K562 (cell line): ENCODE measurements around the gene DOCK3. TPM values are rescaled to one million over a fixed set of nuclear protein-coding genes. Genes with fewer than 3 reads are reported as not detected.

Experiments used
- CBFB ChIP-seq: sonication (generic); formaldehyde crosslinking; IDR thresholded peaks from 2 replicates; pipeline ENCODE4 v1.4.0; 2020; ENCODE audit warnings: mild to moderate bottlenecking, missing genetic modification reagents
- CHCHD3 ChIP-seq: fragments of 250-450 bp; sonication (Bioruptor Pico); IDR thresholded peaks from 2 replicates; pipeline ENCODE4 v2.1.2; 2022; ENCODE audit warnings: mild to moderate bottlenecking
- JUND ChIP-seq, 2 experiments: IDR thresholded peaks; 2 replicates in 1 of 2; 3 replicates in 1 of 2; pipeline ENCODE4 v1.6.1; 2011; ENCODE audit warnings: borderline replicate concordance in 2 of 2, low read depth in 2 of 2, low read length in 2 of 2, improper control_type of control experiment in 1 of 2, missing biosample characterization in 1 of 2, missing genetic modification characterization in 1 of 2, missing genetic modification reagents in 1 of 2
- KDM5B ChIP-seq: fragments of 200-600 bp; sonication (generic); IDR thresholded peaks from 2 replicates; pipeline ENCODE4 v1.6.1; 2012; ENCODE audit warnings: low read depth, mild to moderate bottlenecking, moderate library complexity, low read length, control low read depth, inconsistent platforms; ENCODE audit not compliant: insufficient replicate concordance
- POLR2B ChIP-seq: fragments of 450-650 bp; IDR thresholded peaks from 2 replicates; pipeline ENCODE4 v1.6.1; 2018; ENCODE audit warnings: low read depth; ENCODE audit not compliant: partially characterized antibody
- XRCC3 ChIP-seq: fragments of 450-650 bp; IDR thresholded peaks from 2 replicates; pipeline ENCODE4 v1.6.1; 2017; ENCODE audit warnings: mild to moderate bottlenecking, moderate library complexity
- ZBTB8A ChIP-seq: fragments of 450-650 bp; IDR thresholded peaks from 2 replicates; pipeline ENCODE4 v1.6.1; 2018; ENCODE audit warnings: mild to moderate bottlenecking, moderate library complexity; ENCODE audit not compliant: partially characterized antibody
- ZNF696 ChIP-seq: fragments of 250-450 bp; sonication (Bioruptor Pico); conservative IDR thresholded peaks from 2 replicates; pipeline ENCODE4 v1.4.0; 2020; ENCODE audit warnings: mild to moderate bottlenecking, moderate library complexity
- ZNF717 ChIP-seq: fragments of 250-450 bp; sonication (Bioruptor Pico); IDR thresholded peaks from 2 replicates; pipeline ENCODE4 v1.5.0; 2021
- ZNF76 ChIP-seq: fragments of 250-450 bp; sonication (Bioruptor Pico); IDR thresholded peaks from 2 replicates; pipeline ENCODE4 v1.4.0; 2020; ENCODE audit warnings: mild to moderate bottlenecking, moderate library complexity, borderline replicate concordance
- polyA plus RNA-seq, 8 experiments: library from polyadenylated mRNA; depleted of rRNA in 4 of 8; stranded (reverse) in 5 of 8; unstranded in 3 of 8; fragments of >200 nt; fragmentation: Nextera tagmentation in 2 of 8; fragmentation: Illumina TruSeq in 1 of 8; extraction: Ambion mirVana in 2 of 8; extraction: Trizol in 1 of 8; gene quantifications; 2 replicates each; pipeline versions ENCODE4 v1.2.1 to v1.2.3, GENCODE V29; 2011 to 2014; ENCODE audit warnings: inconsistent platforms in 1 of 8, missing spikeins in 1 of 8
- total RNA-seq, 7 experiments: library from RNA; depleted of rRNA in 6 of 7; stranded (reverse); fragments of >200 nt in 6 of 7; fragmentation: Illumina TruSeq in 2 of 7; extraction: Trizol in 2 of 7; gene quantifications; 2 replicates each; pipeline versions ENCODE4 v1.2.1 to v1.2.3, GENCODE V29; 2011 to 2021; ENCODE audit warnings: low replicate concordance in 1 of 7
- TF ChIP-seq, protein P1 (sequence below), 2 experiments: fragments of 250-450 bp in 1 of 2; fragments of 450-650 bp in 1 of 2; sonication (Bioruptor Pico) in 1 of 2; IDR thresholded peaks; 2 replicates each; pipeline versions ENCODE4 v1.6.1 to v1.8.0; 2016 to 2021; ENCODE audit warnings: mild to moderate bottlenecking in 2 of 2, moderate library complexity in 2 of 2, missing compliant biosample characterization in 1 of 2, missing genetic modification characterization in 1 of 2

DOCK3 gene
- total and polyA plus RNA-seq, 9 of the 15 experiments (the other 6 are each of a cell fraction or from before 2014, with no cell fraction given) = under 0.01 to 0.03 (median 0.01) TPM; not detected in 4

DNA sequence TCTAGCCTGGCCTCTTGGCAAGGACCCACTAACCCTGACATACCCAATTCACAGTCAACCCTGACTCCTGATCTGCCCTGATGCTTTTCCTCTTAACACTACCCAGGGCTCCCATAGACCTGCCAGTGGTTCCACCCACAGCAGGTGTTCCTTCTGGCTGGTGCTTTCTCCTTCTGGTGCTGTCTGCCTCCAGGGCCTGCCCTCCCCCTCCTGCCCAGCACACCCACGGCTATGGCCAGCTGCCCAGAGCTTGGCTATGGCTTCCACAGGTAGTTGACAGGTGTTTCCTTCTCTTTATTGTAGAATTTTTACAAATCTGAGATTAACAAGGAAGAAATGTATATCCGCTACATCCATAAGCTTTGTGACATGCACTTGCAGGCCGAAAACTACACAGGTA is 663.9 kb downstream of the DOCK3 start (continued):
- TF ChIP-seq ZNF76 (no peak), POLR2B (no peak), ZNF696 (CRISPR knock-in tag) (no peak), CHCHD3 (CRISPR knock-in tag) (no peak), KDM5B (no peak), CBFB (CRISPR knock-in tag) (no peak), ZBTB8A (no peak), XRCC3 (no peak), JUND (IDR thresholded peaks at IDR 0.05; ENCODE audit: borderline replicate concordance, low read depth, low read length) (no peak), JUND (tag; IDR thresholded peaks at IDR 0.05; ENCODE audit: borderline replicate concordance, low read depth, low read length) (no peak), ZNF717 (CRISPR knock-in tag) (no peak)
- TF ChIP-seq, protein P1, sequence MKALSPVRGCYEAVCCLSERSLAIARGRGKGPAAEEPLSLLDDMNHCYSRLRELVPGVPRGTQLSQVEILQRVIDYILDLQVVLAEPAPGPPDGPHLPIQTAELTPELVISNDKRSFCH (CRISPR knock-in tag; IDR thresholded peaks at IDR 0.05) = no peak
- TF ChIP-seq, protein P1 (tag; IDR thresholded peaks at IDR 0.05) = no peak
